ENCODE data around the gene UBE2G2.
A peak's percentile ranks its signal among the peaks of the same experiment; 100 is the strongest.

UBE2G2 gene

DNA sequence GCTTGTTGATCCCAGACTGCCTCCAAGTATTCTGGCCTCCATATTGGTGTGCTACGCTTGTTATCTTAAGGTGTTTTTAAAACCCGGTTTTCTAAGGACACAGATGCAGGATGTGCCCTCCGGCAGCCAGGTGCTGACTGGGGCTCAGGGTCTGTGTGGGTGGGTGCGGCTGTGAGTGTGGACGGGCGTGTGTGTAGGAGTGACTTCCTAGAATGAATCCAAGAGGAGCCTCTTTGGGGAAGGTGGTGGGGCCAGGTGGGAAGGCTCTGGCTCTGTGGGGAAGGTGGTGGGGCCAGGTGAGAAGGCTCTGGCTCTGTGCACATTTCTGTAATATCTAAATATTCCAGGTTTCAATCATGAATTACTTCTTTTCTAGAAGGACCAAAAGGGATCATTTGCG lies 77.4 kb downstream of the UBE2G2 start:
- Histone ChIP-seq H3K79me1 (ENCODE audit: low read depth, low read length) (no peaks in the 10 kb centered on the region), H4K91ac (ENCODE audit: low read depth, low read length, poor library complexity) (no peak overlapping the region), H2BK12ac (ENCODE audit: low read length) (no peak overlapping the region), H3K4ac (ENCODE audit: low read length) (no peak overlapping the region), H2AFZ (ENCODE audit: low read length) (no peak overlapping the region), H3K27me3 (ENCODE audit: control insufficient read depth in 3 of 3, insufficient read depth in 3 of 3, low read depth in 1 of 3, low read length in 3 of 3) (peaks cover 0 to 39% (median 8%) of the 10 kb centered on the region in 3 experiments), H3K27ac (replicated peaks; ENCODE audit: low read length) (no peak overlapping the region), H3K4me3 (ENCODE audit: low read length in 2 of 2) (no peak overlapping the region), H2BK120ac (ENCODE audit: low read depth, low read length) (peak overlapping the region; percentile 9), H3K9me3 (replicated peaks in 1 of 2; ENCODE audit: control insufficient read depth in 2 of 2, insufficient read depth in 1 of 2, low read depth in 1 of 2, low read length in 2 of 2) (peaks cover 0 to 2% of the 10 kb centered on the region in 2 donors), H4K8ac (ENCODE audit: low read depth, low read length) (no peak overlapping the region), H3K4me2 (ENCODE audit: insufficient read depth, low read length, poor library complexity, severe bottlenecking) (no peak overlapping the region), H3K18ac (ENCODE audit: low read length) (peak overlapping the region; percentile 97), H2AK5ac (ENCODE audit: low read depth, low read length) (peak overlapping the region; percentile 93), H3K4me1 (ENCODE audit: control insufficient read depth in 2 of 2, insufficient read depth in 1 of 2, low read depth in 1 of 2, low read length in 2 of 2) (peaks cover 0 to 2% of the 10 kb centered on the region in 2 donors), H2BK15ac (ENCODE audit: low read length) (peak overlapping the region; percentile 76), H3K36me3 (replicated peaks in 1 of 2; ENCODE audit: control insufficient read depth in 2 of 2, insufficient read depth in 2 of 2, low read length in 2 of 2) (no peaks in the 10 kb centered on the region), H3K14ac (ENCODE audit: low read length) (peak overlapping the region; percentile 94), H3K23ac (ENCODE audit: low read depth, low read length, poor library complexity) (no peak overlapping the region), H2BK5ac (ENCODE audit: low read length) (no peak overlapping the region), H3K9ac (ENCODE audit: low read depth, low read length, poor library complexity) (no peak overlapping the region)
- WGBS, 2 donors (ENCODE audit: extremely low coverage in 2 of 2, insufficient read length in 2 of 2, insufficient replicate concordance in 1 of 2) = no CpG with 5 or more reads among the region's 7 CpGs
- no peak for DNase-seq (ENCODE audit: low spot score)

- Histone ChIP-seq H4K91ac (ENCODE audit: low read depth, low read length, poor library complexity) (no peak overlapping the region), H2BK120ac (ENCODE audit: low read depth, low read length) (peak overlapping the region; percentile 9), H2BK15ac (ENCODE audit: low read length) (peak overlapping the region; percentile 91), H3K4me3 (ENCODE audit: low read length in 2 of 2) (no peak overlapping the region), H3K9ac (ENCODE audit: low read depth, low read length, poor library complexity) (peak overlapping the region; percentile 66), H4K8ac (ENCODE audit: low read depth, low read length) (no peak overlapping the region), H2AK5ac (ENCODE audit: low read depth, low read length) (peak overlapping the region; percentile 93), H3K4me1 (ENCODE audit: control insufficient read depth in 2 of 2, insufficient read depth in 1 of 2, low read depth in 1 of 2, low read length in 2 of 2) (peaks cover 0 to 2% of the 10 kb centered on the region in 2 donors), H3K9me3 (replicated peaks in 1 of 2; ENCODE audit: control insufficient read depth in 2 of 2, insufficient read depth in 1 of 2, low read depth in 1 of 2, low read length in 2 of 2) (peaks cover 0 to 2% of the 10 kb centered on the region in 2 donors), H3K4me2 (ENCODE audit: insufficient read depth, low read length, poor library complexity, severe bottlenecking) (peak overlapping the region; percentile 28), H3K36me3 (replicated peaks in 1 of 2; ENCODE audit: control insufficient read depth in 2 of 2, insufficient read depth in 2 of 2, low read length in 2 of 2) (no peaks in the 10 kb centered on the region), H3K14ac (ENCODE audit: low read length) (no peak overlapping the region), H3K4ac (ENCODE audit: low read length) (no peak overlapping the region), H3K79me1 (ENCODE audit: low read depth, low read length) (no peaks in the 10 kb centered on the region), H2AFZ (ENCODE audit: low read length) (peak overlapping the region; percentile 80), H3K27me3 (ENCODE audit: control insufficient read depth in 3 of 3, insufficient read depth in 3 of 3, low read depth in 1 of 3, low read length in 3 of 3) (peaks cover 0 to 46% (median 8%) of the 10 kb centered on the region in 3 experiments), H3K18ac (ENCODE audit: low read length) (peak overlapping the region; percentile 97), H2BK12ac (ENCODE audit: low read length) (peak overlapping the region; percentile 82), H3K27ac (replicated peaks; ENCODE audit: low read length) (no peak overlapping the region), H3K23ac (ENCODE audit: low read depth, low read length, poor library complexity) (no peak overlapping the region), H2BK5ac (ENCODE audit: low read length) (no peak overlapping the region)
- no peak for DNase-seq (ENCODE audit: low spot score)
- WGBS, 2 donors (ENCODE audit: extremely low coverage in 2 of 2, insufficient read length in 2 of 2, insufficient replicate concordance in 1 of 2) = no CpG with 5 or more reads among the region's 61 CpGs
Observed at GRCh38 chr21:44723177-44724131, 78.2 kb downstream of the UBE2G2 start.

- peaks cover 0 to 2% of the 10 kb centered on the region in 2 donors for H3K4me1 ChIP-seq (ENCODE audit: control insufficient read depth in 2 of 2, insufficient read depth in 1 of 2, low read depth in 1 of 2, low read length in 2 of 2)
- no peak overlapping the region for H3K4me2 ChIP-seq (ENCODE audit: insufficient read depth, low read length, poor library complexity, severe bottlenecking)
- H2BK15ac ChIP-seq (ENCODE audit: low read length) = no peak overlapping the region
- H2BK12ac ChIP-seq (ENCODE audit: low read length) = no peak overlapping the region
- no peak overlapping the region for H4K91ac ChIP-seq (ENCODE audit: low read depth, low read length, poor library complexity)
- H3K27me3 ChIP-seq (ENCODE audit: control insufficient read depth in 3 of 3, insufficient read depth in 3 of 3, low read depth in 1 of 3, low read length in 3 of 3) = peaks cover 0 to 47% (median 8%) of the 10 kb centered on the region in 3 experiments
- H3K36me3 ChIP-seq (replicated peaks in 1 of 2; ENCODE audit: control insufficient read depth in 2 of 2, insufficient read depth in 2 of 2, low read length in 2 of 2) = no peaks in the 10 kb centered on the region
- no peak for DNase-seq (ENCODE audit: low spot score)
- WGBS, 2 donors (ENCODE audit: extremely low coverage in 2 of 2, insufficient read length in 2 of 2, insufficient replicate concordance in 1 of 2) = no CpG with 5 or more reads among the region's 5 CpGs
- H3K14ac ChIP-seq (ENCODE audit: low read length) = no peak overlapping the region
- peaks cover 0 to 2% of the 10 kb centered on the region in 2 donors for H3K9me3 ChIP-seq (replicated peaks in 1 of 2; ENCODE audit: control insufficient read depth in 2 of 2, insufficient read depth in 1 of 2, low read depth in 1 of 2, low read length in 2 of 2)
- no peak overlapping the region for H3K4me3 ChIP-seq (ENCODE audit: low read length in 2 of 2)
- no peaks in the 10 kb centered on the region for H3K79me1 ChIP-seq (ENCODE audit: low read depth, low read length)
- no peak overlapping the region for H3K27ac ChIP-seq (replicated peaks; ENCODE audit: low read length)
- H3K4ac ChIP-seq (ENCODE audit: low read length) = no peak overlapping the region
- H3K9ac ChIP-seq (ENCODE audit: low read depth, low read length, poor library complexity) = no peak overlapping the region
- H2BK120ac ChIP-seq (ENCODE audit: low read depth, low read length) = no peak overlapping the region
- no peak overlapping the region for H3K23ac ChIP-seq (ENCODE audit: low read depth, low read length, poor library complexity)
- no peak overlapping the region for H4K8ac ChIP-seq (ENCODE audit: low read depth, low read length)
- H3K18ac ChIP-seq (ENCODE audit: low read length) = no peak overlapping the region
- H2AFZ ChIP-seq (ENCODE audit: low read length) = peak overlapping the region; percentile 80
- no peak overlapping the region for H2AK5ac ChIP-seq (ENCODE audit: low read depth, low read length)
- no peak overlapping the region for H2BK5ac ChIP-seq (ENCODE audit: low read length)
Observed at GRCh38 chr21:44722731-44723130, 78.9 kb downstream of the UBE2G2 start.

- Histone ChIP-seq H3K27ac (replicated peaks; ENCODE audit: low read length) (no peak overlapping the region), H3K4me3 (ENCODE audit: low read length in 2 of 2) (no peak overlapping the region), H3K27me3 (ENCODE audit: control insufficient read depth in 3 of 3, insufficient read depth in 3 of 3, low read depth in 1 of 3, low read length in 3 of 3) (peaks cover 0 to 58% (median 8%) of the 10 kb centered on the region in 3 experiments), H3K4ac (ENCODE audit: low read length) (no peak overlapping the region), H4K8ac (ENCODE audit: low read depth, low read length) (no peak overlapping the region), H3K4me1 (ENCODE audit: control insufficient read depth in 2 of 2, insufficient read depth in 1 of 2, low read depth in 1 of 2, low read length in 2 of 2) (peaks cover 0 to 2% of the 10 kb centered on the region in 2 donors), H2BK12ac (ENCODE audit: low read length) (no peak overlapping the region), H3K36me3 (replicated peaks in 1 of 2; ENCODE audit: control insufficient read depth in 2 of 2, insufficient read depth in 2 of 2, low read length in 2 of 2) (no peaks in the 10 kb centered on the region), H3K23ac (ENCODE audit: low read depth, low read length, poor library complexity) (no peak overlapping the region), H2BK5ac (ENCODE audit: low read length) (no peak overlapping the region), H2AK5ac (ENCODE audit: low read depth, low read length) (no peak overlapping the region), H4K91ac (ENCODE audit: low read depth, low read length, poor library complexity) (no peak overlapping the region), H3K9ac (ENCODE audit: low read depth, low read length, poor library complexity) (no peak overlapping the region), H2BK15ac (ENCODE audit: low read length) (no peak overlapping the region), H3K14ac (ENCODE audit: low read length) (no peak overlapping the region), H3K9me3 (replicated peaks in 1 of 2; ENCODE audit: control insufficient read depth in 2 of 2, insufficient read depth in 1 of 2, low read depth in 1 of 2, low read length in 2 of 2) (peaks cover 0 to 2% of the 10 kb centered on the region in 2 donors), H3K4me2 (ENCODE audit: insufficient read depth, low read length, poor library complexity, severe bottlenecking) (no peak overlapping the region), H3K18ac (ENCODE audit: low read length) (no peak overlapping the region), H3K79me1 (ENCODE audit: low read depth, low read length) (no peaks in the 10 kb centered on the region), H2BK120ac (ENCODE audit: low read depth, low read length) (no peak overlapping the region), H2AFZ (ENCODE audit: low read length) (no peak overlapping the region)
- WGBS, 2 donors (ENCODE audit: extremely low coverage in 2 of 2, insufficient read length in 2 of 2, insufficient replicate concordance in 1 of 2) = no CpG with 5 or more reads among the region's 2 CpGs
- no peak for DNase-seq (ENCODE audit: low spot score)
Observed at GRCh38 chr21:44720170-44720569, 81.5 kb downstream of the UBE2G2 start.
